Cerebellar nuclear complex (tissue), 1 donor: Measurements from ENCODE around the gene SUCO.
"Not testable (repeated sequence)": the region's sequence is repeated elsewhere in the genome, so short reads cannot be mapped to it uniquely, and the experiment has no call there.

ENCODE experiments used
- DNase-seq, 2 experiments: peaks; one replicate each; lab custom pipeline; 2025; lab: John Stamatoyannopoulos, UW

The SUCO gene

DNA sequence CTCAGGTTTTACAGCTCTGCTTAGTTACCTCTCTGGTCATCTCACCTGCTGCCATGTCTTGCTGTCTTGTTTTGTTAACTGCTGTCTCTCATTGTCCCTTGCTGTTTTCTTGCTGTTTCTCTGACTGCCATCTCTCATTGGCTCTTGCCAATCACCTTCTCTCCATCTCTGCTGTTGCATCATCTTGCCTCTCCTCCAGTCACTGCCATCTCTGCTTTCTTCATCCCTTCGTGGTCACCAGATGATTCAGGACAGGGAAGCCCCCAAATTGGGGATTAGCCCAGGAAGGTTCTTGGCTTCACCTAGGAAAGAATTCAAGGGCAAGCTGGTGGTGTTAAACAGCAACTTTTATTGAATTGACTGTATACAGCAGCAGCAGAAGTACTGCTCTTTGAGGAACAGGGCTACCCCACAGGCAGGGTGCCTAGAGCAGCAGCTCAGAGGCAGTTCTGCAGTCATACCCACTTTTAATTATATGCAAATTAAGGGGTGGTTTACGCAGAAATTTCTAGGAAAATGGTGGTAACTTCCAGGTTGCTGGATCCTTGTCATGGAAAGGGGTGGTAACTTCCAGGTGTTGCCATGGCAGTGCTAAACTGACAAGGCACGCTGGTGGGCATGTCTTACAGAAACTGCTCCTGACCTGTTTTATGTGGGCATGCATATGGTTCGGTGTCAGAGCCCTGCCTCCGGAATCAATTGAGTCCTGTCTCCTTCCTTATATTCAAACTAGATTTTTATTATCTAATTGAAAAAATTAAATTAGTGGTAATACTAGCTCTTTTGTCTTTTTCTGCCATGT, 33.4 kb downstream of the SUCO start:
- no peak for DNase-seq

- no peak for DNase-seq
These were observed 34.8 kb downstream of the SUCO start for GRCh38 chr1:172567720-172568119.

DNA sequence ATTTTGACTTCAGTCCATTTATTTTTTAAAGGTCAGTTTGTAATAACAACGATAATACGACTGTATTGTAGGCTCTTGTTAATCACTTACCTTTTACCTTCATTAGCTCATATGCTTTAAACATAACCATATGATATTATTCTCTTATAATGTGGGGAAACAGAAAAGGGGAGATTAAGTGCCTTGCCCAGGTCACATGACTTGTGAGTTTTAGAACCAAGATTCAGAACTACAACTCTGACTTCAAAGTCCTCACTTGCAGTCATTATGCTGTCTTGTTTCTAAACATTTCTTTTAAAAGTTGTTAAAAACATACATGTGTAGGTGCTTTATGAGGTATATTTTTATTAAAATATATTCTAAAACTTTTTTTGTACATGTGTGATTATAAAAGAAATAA, 41.1 kb downstream of the SUCO start:
- no peak for DNase-seq

GRCh38 chr1:172578586-172578985, 45.6 kb downstream of the SUCO start:
- DNase-seq = no peak

DNA sequence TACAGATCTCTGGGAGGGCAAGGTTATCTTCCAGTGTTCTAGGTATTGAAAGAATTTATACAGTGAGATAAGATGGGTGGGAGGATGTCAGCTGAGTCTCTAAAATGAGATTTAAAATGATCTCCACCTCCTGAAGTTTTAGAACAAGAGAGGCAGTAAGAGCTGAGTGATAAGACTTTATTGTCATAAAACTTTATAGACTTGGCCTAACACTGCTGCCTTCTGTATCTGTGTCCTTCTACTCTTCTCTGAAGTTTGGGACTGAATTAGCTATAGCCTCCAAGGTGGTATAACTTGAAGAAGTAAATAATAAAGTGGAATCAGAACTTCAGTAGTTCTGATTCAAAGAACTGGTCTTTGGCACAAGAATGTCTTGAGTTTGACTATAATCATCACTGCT, 48.3 kb downstream of the SUCO start:
- no peak for DNase-seq

GRCh38 chr1:172581779-172582178, 48.8 kb downstream of the SUCO start:
- DNase-seq = no peak

- no peak for DNase-seq
These were observed 49.9 kb downstream of the SUCO start for GRCh38 chr1:172582889-172583288.

DNA sequence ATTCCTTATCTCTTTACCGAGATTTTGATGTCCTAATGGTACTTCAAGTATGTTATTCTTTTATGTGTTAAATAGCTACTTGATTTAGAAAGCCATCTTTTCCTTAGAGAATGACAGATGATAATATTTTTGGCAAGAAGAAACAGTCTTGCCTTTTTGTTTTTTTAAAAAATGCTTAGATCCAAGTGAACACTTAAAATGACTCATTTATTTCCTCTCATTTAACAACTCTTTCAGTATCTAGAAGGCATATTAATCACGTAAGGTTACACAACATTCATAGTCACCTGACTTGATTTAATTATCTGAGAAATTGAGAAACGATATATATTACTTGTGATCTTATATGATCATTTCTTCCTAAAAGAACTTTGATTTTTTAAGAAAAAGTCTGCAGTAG, 52.4 kb downstream of the SUCO start:
- DNase-seq = no peak

GRCh38 chr1:172585861-172586260, 52.9 kb downstream of the SUCO start:
- DNase-seq = no peak

- no peak for DNase-seq
These were observed 55.6 kb downstream of the SUCO start for GRCh38 chr1:172588296-172589291.

- DNase-seq = no peak
These were observed 56.6 kb downstream of the SUCO start for GRCh38 chr1:172589553-172589952.

GRCh38 chr1:172591429-172591828, 58.5 kb downstream of the SUCO start:
- DNase-seq = not testable (repeated sequence)

DNA sequence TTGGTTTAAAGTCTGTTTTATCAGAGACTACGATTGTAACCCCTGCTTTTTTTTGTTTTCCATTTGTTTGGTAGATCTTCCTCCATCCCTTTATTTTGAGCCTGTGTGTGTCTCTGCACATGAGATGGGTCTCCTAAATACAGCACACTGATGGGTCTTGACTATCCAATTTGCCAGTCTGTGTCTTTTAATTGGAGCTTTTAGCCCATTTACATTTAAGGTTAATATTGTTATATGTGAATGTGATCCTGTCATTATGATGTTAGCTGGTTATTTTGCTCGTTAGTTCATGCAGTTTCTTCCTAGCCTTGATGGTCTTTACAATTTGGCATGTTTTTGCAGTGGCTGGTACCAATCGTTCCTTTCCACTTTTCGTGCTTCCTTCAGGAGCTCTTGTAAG, 62.1 kb downstream of the SUCO start:
- not testable (repeated sequence) for DNase-seq

DNA sequence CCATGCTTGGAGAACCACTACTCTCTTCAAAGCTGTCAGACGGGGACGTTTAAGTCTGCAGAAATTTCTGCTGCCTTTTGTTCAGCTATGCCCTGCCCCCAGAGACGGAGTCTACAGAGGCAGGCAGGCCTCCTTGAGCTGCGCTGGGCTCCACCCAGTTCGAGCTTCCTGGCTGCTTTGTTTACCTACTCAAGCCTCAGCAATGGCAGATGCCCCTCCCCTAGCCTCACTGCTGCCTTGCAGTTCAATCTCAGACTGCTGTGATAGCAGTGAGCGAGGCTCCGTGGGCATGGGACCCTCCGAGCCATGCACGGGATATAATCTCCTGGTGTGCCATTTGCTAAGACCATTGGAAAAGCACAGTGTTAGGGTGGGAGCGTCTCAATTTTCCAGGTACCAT, 63.8 kb downstream of the SUCO start:
- not testable (repeated sequence) for DNase-seq

DNA sequence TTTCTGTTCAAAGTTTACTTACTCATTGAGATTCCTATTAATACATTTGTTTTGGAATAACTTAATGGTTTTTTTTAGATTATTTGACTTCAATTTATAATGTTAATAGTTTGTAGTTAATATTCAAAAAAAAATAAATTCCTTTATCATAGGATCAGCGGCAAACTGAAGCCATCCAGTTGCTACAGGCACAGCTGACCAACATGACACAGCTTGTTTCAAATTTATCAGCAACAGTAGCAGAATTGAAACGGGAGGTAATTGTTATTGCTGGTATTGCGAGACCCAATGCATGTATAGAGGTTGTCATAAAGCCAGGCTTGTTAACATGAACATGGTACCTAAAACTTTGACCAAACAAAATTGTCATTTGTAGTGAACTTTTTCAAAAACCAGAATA, 67.0 kb downstream of the SUCO start:
- no peak for DNase-seq

DNA sequence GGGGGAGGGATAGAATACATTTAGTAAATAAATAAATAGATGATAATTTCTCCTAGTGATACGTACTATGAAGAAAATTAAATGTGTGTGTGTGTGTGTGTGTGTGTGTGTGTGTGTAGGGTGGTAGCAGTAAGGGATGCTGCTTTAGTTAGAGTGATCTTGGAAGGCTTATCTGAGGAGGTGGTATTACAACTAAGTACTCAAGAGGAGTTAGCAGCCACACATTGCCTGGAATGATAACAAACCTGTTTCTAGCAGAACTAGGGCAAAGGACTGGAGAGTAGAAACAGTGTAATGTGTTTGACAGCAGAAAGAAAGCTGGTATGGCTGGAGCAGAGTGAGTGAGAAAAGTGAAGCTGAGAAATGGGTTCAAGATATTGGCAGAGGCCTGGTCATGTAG, 67.7 kb downstream of the SUCO start:
- DNase-seq = no peak

DNA sequence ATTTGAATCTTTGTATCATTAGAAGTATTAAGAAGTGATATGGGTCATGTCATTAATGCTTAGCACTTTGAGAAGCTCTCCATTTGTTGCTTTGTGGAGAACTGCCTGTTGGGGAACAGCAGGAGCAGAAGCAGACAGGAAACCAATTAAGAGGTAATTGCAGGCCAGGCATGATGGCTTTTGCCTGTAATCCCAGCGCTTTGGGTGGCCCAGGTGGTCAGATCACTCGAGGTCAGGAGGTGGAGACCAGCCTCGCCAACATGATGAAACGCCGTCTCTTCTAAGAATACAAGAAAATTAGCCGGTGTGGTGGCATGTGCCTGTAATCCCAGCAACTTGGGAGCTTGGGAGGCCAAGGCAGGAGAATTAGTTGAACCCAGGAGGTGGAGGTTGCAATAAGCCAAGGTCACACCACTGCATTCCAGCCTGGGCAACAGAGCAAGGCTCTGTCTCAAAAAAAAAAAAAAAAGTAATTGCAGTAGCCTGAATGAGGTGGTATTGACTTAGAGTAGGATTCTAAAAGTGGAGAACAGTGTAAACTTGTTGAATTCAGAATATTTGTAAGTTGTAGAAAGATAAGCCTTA, 68.2 kb downstream of the SUCO start:
- no peak for DNase-seq

DNA sequence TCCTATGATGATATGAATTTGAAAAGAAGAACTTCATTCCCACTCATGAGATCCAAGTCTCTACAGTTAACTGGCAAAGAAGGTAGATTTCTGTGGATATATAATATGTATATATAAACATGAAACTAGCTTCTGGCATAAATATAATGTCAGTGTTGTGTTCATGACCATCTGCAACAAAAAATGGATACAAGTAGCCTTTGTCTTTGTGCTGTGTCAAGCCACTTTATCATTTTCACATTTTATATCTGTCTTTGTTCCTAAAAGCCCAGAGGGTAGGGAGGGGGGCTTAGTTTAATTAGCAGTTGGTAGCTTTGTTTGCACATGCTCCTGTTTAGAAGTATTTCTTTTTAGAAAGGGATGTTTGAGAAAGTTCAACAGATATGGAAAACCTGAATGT, 69.8 kb downstream of the SUCO start:
- no peak for DNase-seq

DNA sequence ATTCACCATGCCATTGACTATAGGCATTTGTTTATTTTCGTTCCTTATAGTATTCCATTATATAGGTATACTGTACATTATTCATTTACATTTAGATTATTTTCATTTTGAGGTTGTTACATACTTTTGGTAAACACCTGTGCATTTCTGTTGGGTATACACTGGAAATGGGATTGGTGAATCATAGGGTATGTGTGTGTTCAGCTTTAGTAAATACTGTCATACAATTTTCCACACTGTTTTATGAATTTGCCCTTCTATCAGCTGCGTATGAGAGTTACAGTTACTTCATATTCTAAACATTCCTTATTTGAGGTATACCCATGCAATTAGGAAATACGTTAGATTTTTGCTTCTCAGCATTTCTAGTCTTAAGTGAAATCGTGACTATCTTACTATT, 70.9 kb downstream of the SUCO start:
- no peak for DNase-seq

GRCh38 chr1:172605641-172606040, 72.7 kb downstream of the SUCO start:
- no peak for DNase-seq

GRCh38 chr1:172607145-172607544, 74.2 kb downstream of the SUCO start:
- DNase-seq = no peak

- DNase-seq = no peak
These were observed 75.2 kb downstream of the SUCO start for GRCh38 chr1:172608098-172608601.
